ENCODE data around the gene CEP126.

CEP126 gene

GRCh38 chr11:101914738-101915426 lies at the start of gene CEP126:
Gene CEP126, plus strand, starts transcription at chr11:101915010. Its CDS starts 275 bp downstream, at chr11:101915285.
- DNase-seq (ENCODE audit: low read depth in 3 of 3), result peak; percentile 86 to 87 (median 87)

- no peak for DNase-seq (ENCODE audit: low read depth in 3 of 3)
Measured at GRCh38 chr11:101866619-101867491, 48.0 kb upstream of the CEP126 start.

- DNase-seq (ENCODE audit: low read depth in 3 of 3), result no peak
Measured at GRCh38 chr11:101867951-101868350, 46.9 kb upstream of the CEP126 start.

GRCh38 chr11:101870510-101870909 lies 44.3 kb upstream of the CEP126 start:
- no peak for DNase-seq (ENCODE audit: low read depth in 3 of 3)

- DNase-seq (ENCODE audit: low read depth in 3 of 3), result no peak
Measured at GRCh38 chr11:101872171-101872882, 42.5 kb upstream of the CEP126 start.

GRCh38 chr11:101880222-101880621 lies 34.6 kb upstream of the CEP126 start:
- DNase-seq (ENCODE audit: low read depth in 3 of 3), result no peak

GRCh38 chr11:101881586-101881985 lies 33.2 kb upstream of the CEP126 start:
- DNase-seq (ENCODE audit: low read depth in 3 of 3), result no peak

GRCh38 chr11:101885631-101886030 lies 29.2 kb upstream of the CEP126 start:
- DNase-seq (ENCODE audit: low read depth in 3 of 3), result no peak

- no peak for DNase-seq (ENCODE audit: low read depth in 3 of 3)
Measured at GRCh38 chr11:101889767-101890166, 25.0 kb upstream of the CEP126 start.

GRCh38 chr11:101894505-101894904 lies 20.3 kb upstream of the CEP126 start:
- DNase-seq (ENCODE audit: low read depth in 3 of 3), result no peak

- no peak for DNase-seq (ENCODE audit: low read depth in 3 of 3)
Measured at GRCh38 chr11:101907815-101908214, 7.0 kb upstream of the CEP126 start.

GRCh38 chr11:101909087-101909486 lies 5.7 kb upstream of the CEP126 start:
- no peak for DNase-seq (ENCODE audit: low read depth in 3 of 3)

GRCh38 chr11:101912823-101913284 lies 2.0 kb upstream of the CEP126 start:
- no peak for DNase-seq (ENCODE audit: low read depth in 3 of 3)

GRCh38 chr11:101913656-101914055 lies 1.2 kb upstream of the CEP126 start:
- no peak for DNase-seq (ENCODE audit: low read depth in 3 of 3)

GRCh38 chr11:101914341-101914737 lies 471 bp upstream of the CEP126 start:
- DNase-seq (ENCODE audit: low read depth in 3 of 3), result no peak

GRCh38 chr11:101915791-101916291 lies 1.0 kb downstream of the CEP126 start:
- no peak for DNase-seq (ENCODE audit: low read depth in 3 of 3)

- DNase-seq (ENCODE audit: low read depth in 3 of 3), result no peak
Measured at GRCh38 chr11:101916422-101916821, 1.6 kb downstream of the CEP126 start, which contains the start of gene ANGPTL5. Gene ANGPTL5, minus strand, starts transcription at chr11:101916522. Its CDS starts 8,613 bp downstream, at chr11:101907909.

GRCh38 chr11:101917226-101917625 lies 2.4 kb downstream of the CEP126 start:
- no peak for DNase-seq (ENCODE audit: low read depth in 3 of 3)

- DNase-seq (ENCODE audit: low read depth in 3 of 3), result no peak
Measured at GRCh38 chr11:101920992-101921391, 6.2 kb downstream of the CEP126 start.

GRCh38 chr11:101923554-101923953 lies 8.7 kb downstream of the CEP126 start:
- no peak for DNase-seq (ENCODE audit: low read depth in 3 of 3)

GRCh38 chr11:101929294-101929915 lies 14.6 kb downstream of the CEP126 start:
- no peak for DNase-seq (ENCODE audit: low read depth in 3 of 3)
